ENCODE results near the gene IGLL5.

DNA sequence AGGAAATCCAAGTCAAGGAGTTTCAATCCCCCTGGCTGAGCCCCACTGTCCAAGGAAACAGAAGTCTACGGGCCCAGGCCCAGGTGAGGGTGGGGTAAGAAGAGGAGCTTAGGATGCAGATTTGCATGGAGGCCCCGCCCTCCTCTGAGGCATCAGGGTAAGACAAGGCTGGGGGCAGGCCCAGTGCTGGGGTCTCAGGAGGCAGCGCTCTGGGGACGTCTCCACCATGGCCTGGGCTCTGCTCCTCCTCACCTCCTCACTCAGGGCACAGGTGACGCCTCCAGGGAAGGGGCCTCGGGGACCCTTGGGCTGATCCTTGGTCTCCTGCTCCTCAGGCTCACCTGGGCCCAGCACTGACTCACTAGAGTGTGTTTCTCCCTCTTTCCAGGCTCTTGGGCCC lies 31.3 kb upstream of the IGLL5 start:
- TF ChIP-seq, protein P1, sequence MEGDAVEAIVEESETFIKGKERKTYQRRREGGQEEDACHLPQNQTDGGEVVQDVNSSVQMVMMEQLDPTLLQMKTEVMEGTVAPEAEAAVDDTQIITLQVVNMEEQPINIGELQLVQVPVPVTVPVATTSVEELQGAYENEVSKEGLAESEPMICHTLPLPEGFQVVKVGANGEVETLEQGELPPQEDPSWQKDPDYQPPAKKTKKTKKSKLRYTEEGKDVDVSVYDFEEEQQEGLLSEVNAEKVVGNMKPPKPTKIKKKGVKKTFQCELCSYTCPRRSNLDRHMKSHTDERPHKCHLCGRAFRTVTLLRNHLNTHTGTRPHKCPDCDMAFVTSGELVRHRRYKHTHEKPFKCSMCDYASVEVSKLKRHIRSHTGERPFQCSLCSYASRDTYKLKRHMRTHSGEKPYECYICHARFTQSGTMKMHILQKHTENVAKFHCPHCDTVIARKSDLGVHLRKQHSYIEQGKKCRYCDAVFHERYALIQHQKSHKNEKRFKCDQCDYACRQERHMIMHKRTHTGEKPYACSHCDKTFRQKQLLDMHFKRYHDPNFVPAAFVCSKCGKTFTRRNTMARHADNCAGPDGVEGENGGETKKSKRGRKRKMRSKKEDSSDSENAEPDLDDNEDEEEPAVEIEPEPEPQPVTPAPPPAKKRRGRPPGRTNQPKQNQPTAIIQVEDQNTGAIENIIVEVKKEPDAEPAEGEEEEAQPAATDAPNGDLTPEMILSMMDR (IDR thresholded peaks at IDR 0.05) = no peak
- TF ChIP-seq POLR2AphosphoS5 (IDR thresholded peaks at IDR 0.05) (no peak), POLR2A (IDR thresholded peaks at IDR 0.05) (no peak), EP300 (IDR thresholded peaks at IDR 0.05) (no peak)

Data from stomach (tissue), 4 donors.